IPS DF 6.9 (cell line): ENCODE measurements around the gene RUFY3.
"Not testable (repeated sequence)": the region's sequence is repeated elsewhere in the genome, so short reads cannot be mapped to it uniquely, and the experiment has no call there.

Source experiments
- DNase-seq: peaks from one replicate; pipeline ENCODE4 v3.0.0-alpha.2; 2013; ENCODE audit warnings: low read depth, low spot score
- H3K27ac ChIP-seq: one replicate; pipeline ENCODE4 v1.5.1; 2013; ENCODE audit warnings: low read length, control low read depth
- H3K27me3 ChIP-seq: 2 replicates; pipeline ENCODE4 v1.6.1; 2013; ENCODE audit warnings: mild to moderate bottlenecking, low read length; ENCODE audit not compliant: control insufficient read depth, insufficient read depth
- H3K36me3 ChIP-seq: 2 replicates; pipeline ENCODE4 v1.6.1; 2013; ENCODE audit warnings: low read length; ENCODE audit not compliant: control insufficient read depth, insufficient read depth
- H3K4me1 ChIP-seq: 2 replicates; pipeline ENCODE4 v1.6.1; 2013; ENCODE audit warnings: low read length; ENCODE audit not compliant: control insufficient read depth, insufficient read depth
- H3K4me3 ChIP-seq: 2 replicates; pipeline ENCODE4 v1.5.1; 2013; ENCODE audit warnings: mild to moderate bottlenecking, low read length
- H3K9me3 ChIP-seq: 2 replicates; pipeline ENCODE4 v1.6.1; 2013; ENCODE audit warnings: low read length, inconsistent platforms; ENCODE audit not compliant: control insufficient read depth, insufficient read depth
- WGBS: extraction: QIAGEN DNeasy Blood & Tissue Kit; methylation state at CpG from one replicate; pipeline ENCODE4 v1.1.7; 2013; ENCODE audit warnings: mixed read lengths, missing lambda C conversion rate; ENCODE audit not compliant: insufficient read length, insufficient coverage; 5-methylcytosine and 5-hydroxymethylcytosine counted together

The RUFY3 gene

DNA sequence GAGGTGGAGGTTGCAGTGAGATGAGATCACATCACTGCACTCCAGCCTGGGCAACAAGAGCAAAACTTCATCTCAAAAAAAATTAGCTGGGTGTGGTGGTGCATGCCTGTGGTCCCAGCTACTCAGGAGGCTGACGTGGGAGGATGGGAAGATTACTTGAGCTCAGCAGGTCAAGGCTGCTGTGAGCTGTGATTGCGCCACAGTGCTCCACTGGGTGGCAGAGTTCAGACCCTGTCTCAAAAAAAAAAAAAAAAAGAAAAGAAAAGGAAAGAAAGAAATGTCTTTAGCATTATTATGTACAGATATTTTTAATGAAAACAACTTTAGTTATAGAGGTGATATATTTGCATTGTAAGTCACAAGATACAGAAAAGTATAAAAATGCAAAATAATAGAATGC lies 14.2 kb downstream of the RUFY3 start:
- not testable (repeated sequence) for H3K27ac ChIP-seq, H3K4me3 ChIP-seq, H3K4me1 ChIP-seq, H3K27me3 ChIP-seq, DNase-seq, H3K9me3 ChIP-seq, H3K36me3 ChIP-seq
- WGBS: no CpG with 5 or more reads among the region's 2 CpGs

DNA sequence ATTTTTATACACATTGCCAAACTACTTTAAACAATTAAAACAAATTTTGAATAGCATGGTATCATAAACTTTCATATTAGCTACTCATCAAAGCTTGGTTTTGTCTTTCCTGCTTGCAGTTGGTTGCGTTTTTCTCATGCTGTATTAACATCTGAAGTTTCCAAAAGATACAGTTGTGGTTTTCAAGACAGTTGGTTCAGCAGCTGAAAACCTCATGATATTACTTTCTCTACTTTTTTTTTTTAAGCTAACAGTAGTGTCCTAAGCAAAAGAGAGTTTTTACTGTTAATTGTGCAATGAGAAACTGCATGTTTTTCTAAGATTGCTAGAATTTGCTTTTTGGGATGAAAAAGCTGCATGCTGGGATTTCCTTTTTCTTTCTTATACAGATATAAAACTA lies 15.2 kb downstream of the RUFY3 start:
- Histone ChIP-seq H3K9me3 (no peaks in the 10 kb centered on the region), H3K4me1 (no peaks in the 10 kb centered on the region), H3K27ac (no peak overlapping the region), H3K27me3 (no peaks in the 10 kb centered on the region), H3K36me3 (no peaks in the 10 kb centered on the region), H3K4me3 (no peak overlapping the region)
- DNase-seq: no peak
- no CpG with 5 or more reads among the region's 1 CpG for WGBS

DNA sequence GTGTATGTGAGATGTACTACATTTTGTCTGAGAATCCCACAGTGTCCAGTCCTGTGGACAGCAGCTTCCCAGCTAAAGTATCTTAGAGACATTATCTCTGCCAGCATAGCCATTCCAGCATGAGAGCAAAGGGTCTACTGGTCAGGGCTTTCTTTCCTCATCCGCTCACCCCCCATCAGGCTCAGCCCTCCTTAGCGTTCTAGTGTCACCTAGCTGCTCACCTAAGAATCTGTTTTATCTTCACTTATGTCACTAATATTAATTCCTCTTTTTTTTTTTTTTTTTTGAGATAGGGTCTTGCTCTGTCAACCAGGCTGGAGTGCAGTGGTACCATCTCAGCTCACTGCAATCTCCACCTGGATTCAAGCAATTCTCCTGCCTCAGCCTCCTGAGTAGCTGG lies 15.6 kb downstream of the RUFY3 start:
- no peak overlapping the region for H3K4me3 ChIP-seq
- no peaks in the 10 kb centered on the region for H3K9me3 ChIP-seq
- WGBS: no CpG with 5 or more reads among the region's 2 CpGs
- no peak overlapping the region for H3K27ac ChIP-seq
- DNase-seq: no peak
- no peaks in the 10 kb centered on the region for H3K36me3 ChIP-seq
- H3K27me3 ChIP-seq: no peaks in the 10 kb centered on the region
- H3K4me1 ChIP-seq: no peaks in the 10 kb centered on the region

DNA sequence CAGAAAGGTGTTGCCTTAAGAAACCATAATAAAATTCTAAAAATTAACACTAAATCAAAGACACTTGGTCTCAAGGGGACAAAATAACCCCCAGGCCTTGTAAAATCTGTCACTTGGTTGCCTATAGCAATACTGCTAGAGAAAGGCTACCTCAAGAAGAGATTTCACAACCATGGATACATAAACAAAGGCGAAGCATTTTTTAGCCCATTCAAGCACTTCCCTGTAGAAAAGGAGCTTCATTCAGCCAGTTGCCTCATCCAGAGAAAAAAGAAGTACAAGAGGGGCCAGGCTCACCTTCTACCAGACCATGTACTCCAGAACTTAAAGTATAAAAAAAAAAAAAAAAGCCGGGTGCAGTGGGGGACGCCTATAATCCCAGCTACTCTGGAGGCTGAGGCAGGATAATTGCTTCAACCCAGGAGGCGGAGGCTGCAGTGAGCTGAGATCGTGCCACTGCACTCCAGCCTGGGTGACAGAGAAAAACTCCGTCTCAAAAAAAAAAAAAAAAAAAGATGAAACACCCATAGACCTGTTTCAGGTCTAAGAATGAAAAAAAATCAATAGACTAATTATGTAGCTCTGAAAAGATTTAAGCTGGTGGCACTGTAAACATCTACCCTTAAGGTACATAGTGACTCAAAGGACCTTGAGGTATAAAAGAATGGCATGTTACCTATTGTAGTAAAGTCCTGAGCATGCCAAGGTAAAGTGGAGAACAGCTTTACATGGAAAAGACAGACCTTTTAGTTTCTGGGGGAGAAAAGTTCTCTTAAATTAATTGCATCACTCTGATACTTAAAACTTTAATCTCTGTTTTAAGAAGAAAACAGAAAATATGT lies 18.0 kb downstream of the RUFY3 start:
- DNase-seq: no peak
- WGBS: no CpG with 5 or more reads among the region's 6 CpGs
- Histone ChIP-seq H3K27me3 (no peaks in the 10 kb centered on the region), H3K4me1 (no peaks in the 10 kb centered on the region), H3K36me3 (no peaks in the 10 kb centered on the region), H3K27ac (no peak overlapping the region), H3K9me3 (no peaks in the 10 kb centered on the region), H3K4me3 (no peak overlapping the region)

DNA sequence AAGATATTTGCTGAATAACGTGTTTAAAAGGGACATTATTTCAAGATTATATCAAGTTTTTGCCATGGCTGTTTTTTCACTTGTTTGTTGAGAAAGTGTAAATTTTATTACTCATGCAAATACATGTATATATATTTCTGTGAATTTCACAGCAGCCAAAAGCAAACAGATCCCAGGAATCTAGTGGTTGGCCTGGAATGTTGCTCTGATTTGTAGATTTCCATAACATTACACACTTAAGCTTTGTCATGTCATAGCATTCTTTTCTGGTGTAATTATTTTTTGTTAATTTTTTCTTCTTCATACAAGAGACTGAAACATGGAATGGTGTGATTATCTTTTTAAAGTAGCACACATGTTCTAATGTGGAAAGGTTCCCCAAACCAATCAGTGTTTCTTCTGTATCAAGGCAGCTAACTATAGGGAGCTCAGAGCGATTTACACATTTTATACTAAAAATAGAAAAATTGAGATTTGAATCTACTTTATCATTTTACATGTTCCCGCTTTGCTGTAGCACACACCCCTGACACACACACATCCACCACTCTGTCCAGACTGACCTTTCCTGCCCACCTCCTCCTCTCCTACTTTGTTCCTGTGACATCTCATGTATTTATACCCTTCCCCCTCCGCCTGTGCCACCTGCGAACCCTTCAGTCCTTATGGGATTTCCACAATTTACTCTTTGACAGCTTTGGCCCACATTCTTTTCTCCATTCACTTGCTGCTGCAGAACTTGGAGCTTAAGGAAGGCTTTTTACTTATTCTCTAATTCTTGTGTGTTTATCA lies 20.3 kb downstream of the RUFY3 start:
- no peaks in the 10 kb centered on the region for H3K4me1 ChIP-seq
- DNase-seq: no peak
- no peaks in the 10 kb centered on the region for H3K9me3 ChIP-seq
- H3K4me3 ChIP-seq: no peak overlapping the region
- no peaks in the 10 kb centered on the region for H3K36me3 ChIP-seq
- no peaks in the 10 kb centered on the region for H3K27me3 ChIP-seq
- no peak overlapping the region for H3K27ac ChIP-seq
- WGBS: no CpG with 5 or more reads among the region's 5 CpGs

DNA sequence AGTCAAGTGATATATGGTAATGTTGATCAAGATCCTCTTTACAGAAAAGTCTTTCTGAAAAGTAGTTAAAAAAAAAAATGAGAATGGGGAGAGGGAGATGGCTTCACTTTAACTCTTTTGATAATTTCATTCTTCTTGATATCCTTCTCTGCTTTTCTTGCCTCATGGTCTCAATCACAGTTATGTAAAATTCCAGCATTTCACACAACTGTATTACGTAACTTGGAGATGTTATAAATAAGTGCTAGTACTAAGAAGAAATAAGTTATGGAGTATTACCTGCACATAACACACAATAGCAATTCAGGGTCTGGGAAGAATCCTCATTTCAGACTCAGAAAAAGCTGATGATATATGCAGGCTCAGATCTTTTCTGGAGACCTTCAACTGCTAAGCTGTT lies 22.0 kb downstream of the RUFY3 start:
- no peak overlapping the region for H3K27ac ChIP-seq
- H3K4me1 ChIP-seq: no peaks in the 10 kb centered on the region
- H3K27me3 ChIP-seq: no peaks in the 10 kb centered on the region
- DNase-seq: no peak
- no peaks in the 10 kb centered on the region for H3K9me3 ChIP-seq
- no CpG with 5 or more reads among the region's 1 CpG for WGBS
- H3K4me3 ChIP-seq: no peak overlapping the region
- no peaks in the 10 kb centered on the region for H3K36me3 ChIP-seq

DNA sequence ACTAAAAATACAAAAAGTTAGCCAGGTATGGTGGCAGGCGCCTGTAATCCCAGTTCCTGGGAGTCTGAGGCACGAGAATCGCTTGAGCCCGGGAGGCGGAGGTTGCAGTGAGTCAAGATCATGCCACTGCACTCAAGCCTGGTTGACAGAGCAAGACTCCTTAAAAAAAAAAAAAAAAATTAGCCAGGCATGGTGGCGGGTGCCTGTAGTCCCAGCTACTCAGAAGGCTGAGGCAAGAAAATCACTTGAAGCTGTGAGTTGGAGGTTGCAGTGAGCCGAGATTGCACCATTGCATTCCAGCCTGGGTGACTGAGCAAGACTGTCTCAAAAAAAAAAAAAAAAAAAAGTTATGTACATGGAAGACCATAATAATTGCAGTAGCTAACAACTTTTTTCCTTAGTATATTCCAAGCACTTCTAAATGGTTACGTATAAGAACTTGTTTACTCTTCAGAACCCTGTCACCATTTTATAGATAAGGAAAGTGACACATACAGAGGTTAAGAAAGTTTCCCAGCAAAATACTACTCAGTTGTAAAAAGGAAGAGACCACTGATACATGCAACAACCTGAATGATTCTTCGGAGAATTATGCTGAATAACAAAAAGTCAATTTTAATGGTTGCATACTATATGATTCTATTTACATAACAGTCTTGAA lies 24.5 kb downstream of the RUFY3 start:
- H3K9me3 ChIP-seq: no peaks in the 10 kb centered on the region
- WGBS: no CpG with 5 or more reads among the region's 9 CpGs
- no peak overlapping the region for H3K4me3 ChIP-seq
- H3K36me3 ChIP-seq: no peaks in the 10 kb centered on the region
- no peaks in the 10 kb centered on the region for H3K4me1 ChIP-seq
- H3K27me3 ChIP-seq: no peaks in the 10 kb centered on the region
- no peak for DNase-seq
- H3K27ac ChIP-seq: no peak overlapping the region

DNA sequence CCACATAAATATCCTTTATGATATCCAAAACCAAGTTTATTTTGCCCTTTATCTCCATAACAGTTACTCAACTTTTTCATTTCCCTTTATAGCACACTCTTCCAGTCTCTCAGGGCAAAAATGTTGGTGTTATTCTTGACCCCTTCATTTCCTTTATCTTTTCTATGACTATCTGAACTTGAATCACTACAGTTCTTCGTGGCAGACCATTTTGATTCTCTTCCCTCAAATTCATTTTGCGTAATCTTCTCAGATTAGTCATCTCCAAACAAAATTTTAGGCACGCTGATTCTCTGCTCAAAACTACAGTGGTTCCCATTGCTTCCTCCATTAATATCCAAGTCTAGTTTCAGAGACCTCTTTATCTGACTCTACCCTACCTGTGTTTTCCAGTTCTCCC lies 26.1 kb downstream of the RUFY3 start:
- no peak for DNase-seq
- H3K27ac ChIP-seq: no peak overlapping the region
- H3K4me1 ChIP-seq: no peaks in the 10 kb centered on the region
- no peak overlapping the region for H3K4me3 ChIP-seq
- H3K36me3 ChIP-seq: no peaks in the 10 kb centered on the region
- H3K27me3 ChIP-seq: no peaks in the 10 kb centered on the region
- no CpG with 5 or more reads among the region's 3 CpGs for WGBS
- no peaks in the 10 kb centered on the region for H3K9me3 ChIP-seq

DNA sequence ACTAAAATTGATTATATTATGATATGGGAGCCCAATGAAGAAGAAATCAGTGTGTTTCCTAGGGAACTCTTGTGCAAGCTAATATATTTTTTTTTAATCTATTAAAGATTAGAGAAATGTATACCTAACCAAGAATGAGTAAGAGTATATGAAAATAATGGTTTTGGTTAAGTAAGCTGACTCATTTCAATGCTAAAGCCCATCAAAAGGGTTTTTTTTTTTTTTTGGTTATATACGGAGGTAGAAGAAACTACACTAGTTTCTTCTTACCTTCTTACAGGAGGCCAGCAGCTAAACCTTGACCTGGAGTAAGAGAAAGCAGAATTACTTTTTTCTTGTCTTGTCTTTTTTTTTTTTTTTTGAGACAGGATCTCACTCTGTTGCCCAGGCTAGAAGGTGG lies 27.5 kb downstream of the RUFY3 start:
- no peak for DNase-seq
- WGBS: no CpG with 5 or more reads among the region's 1 CpG
- no peaks in the 10 kb centered on the region for H3K4me1 ChIP-seq

DNA sequence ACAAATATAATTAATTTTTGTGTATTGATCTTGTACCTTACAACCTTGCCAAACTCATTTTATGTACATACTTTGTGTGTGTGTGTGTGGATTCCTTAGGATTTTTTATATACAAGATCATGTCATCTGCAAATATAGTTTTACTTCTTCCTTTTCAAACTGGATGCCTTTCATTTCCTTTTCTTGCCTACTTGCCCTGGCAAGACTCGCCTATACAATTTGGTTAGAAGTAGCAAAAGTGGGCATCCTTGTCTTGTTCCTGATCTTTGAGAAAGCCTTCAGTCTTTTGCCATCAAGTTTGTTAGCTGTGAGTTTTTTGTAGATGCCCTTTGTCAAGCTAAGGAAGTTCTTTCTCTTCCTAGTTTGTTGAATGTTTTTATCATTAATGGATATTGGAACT lies 30.5 kb downstream of the RUFY3 start:
- Histone ChIP-seq H3K4me3 (no peak overlapping the region), H3K27me3 (no peaks in the 10 kb centered on the region), H3K4me1 (no peaks in the 10 kb centered on the region), H3K36me3 (no peaks in the 10 kb centered on the region), H3K9me3 (no peaks in the 10 kb centered on the region), H3K27ac (no peak overlapping the region)
- no peak for DNase-seq
- WGBS: no CpG with 5 or more reads among the region's 1 CpG

More for the DNA sequence above, 27.5 kb downstream of the RUFY3 start:
- no peak overlapping the region for H3K27ac ChIP-seq
- no peaks in the 10 kb centered on the region for H3K27me3 ChIP-seq
- H3K4me3 ChIP-seq: no peak overlapping the region
- no peaks in the 10 kb centered on the region for H3K9me3 ChIP-seq
- H3K36me3 ChIP-seq: no peaks in the 10 kb centered on the region
